PC-9 (cell line): ENCODE results near the gene KCNC3.

Source experiments
- CTCF ChIP-seq: fragments of 200-600 bp; sonication (generic); conservative IDR thresholded peaks from 2 replicates; pipeline ENCODE4 v1.6.1; 2017; ENCODE audit warnings: mixed run types, antibody characterized with exemption, mild to moderate bottlenecking, moderate library complexity
- EZH2 ChIP-seq: fragments of 200-600 bp; sonication (generic); IDR thresholded peaks from 2 replicates; pipeline ENCODE4 v1.8.0; 2017; ENCODE audit warnings: antibody characterized with exemption, low read depth

DNA sequence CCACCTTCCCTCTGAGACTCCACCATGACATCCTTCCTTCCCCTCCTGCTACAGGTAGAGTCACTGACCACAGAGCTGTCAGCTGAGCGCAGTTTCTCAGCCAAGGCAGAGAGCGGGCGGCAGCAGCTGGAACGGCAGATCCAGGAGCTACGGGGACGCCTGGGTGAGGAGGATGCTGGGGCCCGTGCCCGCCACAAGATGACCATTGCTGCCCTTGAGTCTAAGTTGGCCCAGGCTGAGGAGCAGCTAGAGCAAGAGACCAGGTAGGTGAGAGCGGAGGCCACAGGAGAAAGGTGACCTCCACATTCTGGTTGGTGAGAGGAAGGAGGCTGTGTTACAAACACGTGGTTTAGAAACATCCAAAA, 27.6 kb downstream of the KCNC3 start:
- no peak for TF ChIP-seq CTCF
- TF ChIP-seq EZH2 = no peak
